ENCODE measurements around the gene PRR15L. TPM values are rescaled to one million over a fixed set of nuclear protein-coding genes. Genes with fewer than 3 reads are reported as not detected.
"Not testable (repeated sequence)": the region's sequence is repeated elsewhere in the genome, so short reads cannot be mapped to it uniquely, and the experiment has no call there.

PRR15L gene
- polyA plus RNA-seq, 4 donors = 159 to 388 (median 277) TPM

DNA sequence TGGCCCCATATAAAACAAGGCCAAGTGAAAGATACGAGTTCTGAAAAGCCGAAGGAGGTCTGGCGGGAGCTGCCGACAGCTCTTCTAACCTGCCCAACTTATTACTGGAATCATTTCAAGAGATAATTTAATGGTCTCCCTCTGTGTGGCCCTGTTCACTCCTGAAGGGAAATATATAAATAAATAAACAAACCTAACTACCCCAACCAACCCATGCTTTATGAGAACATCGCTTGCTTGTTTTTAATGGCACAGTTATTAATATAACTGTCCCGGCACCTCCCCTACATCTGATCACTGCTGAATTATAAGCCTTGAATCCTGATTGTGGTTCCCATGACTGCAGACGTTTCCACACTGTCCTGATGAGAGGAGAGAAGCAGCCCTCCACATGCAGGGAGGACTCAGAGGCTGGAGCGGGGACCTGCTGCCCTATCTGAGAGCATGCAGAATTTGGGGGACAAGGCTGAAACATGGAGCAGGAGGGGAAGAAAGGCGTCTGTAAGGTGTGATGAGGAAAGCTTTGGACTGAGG is 35.4 kb upstream of the PRR15L start:
- H3K9me3 ChIP-seq (ENCODE audit: control insufficient read depth in 2 of 2, insufficient read depth in 1 of 2, low read depth in 1 of 2, low read length in 1 of 2) = no peaks in the 10 kb centered on the region
- H3K27ac ChIP-seq (ENCODE audit: low read depth in 1 of 3, low read length in 2 of 3) = no peak overlapping the region
- peaks cover 0 to 2% (median 0%) of the 10 kb centered on the region in 3 donors for H3K27me3 ChIP-seq (ENCODE audit: control insufficient read depth in 3 of 3, insufficient read depth in 3 of 3, low read length in 3 of 3)
- H3K4me1 ChIP-seq (ENCODE audit: control insufficient read depth in 3 of 3, insufficient read depth in 2 of 3, low read depth in 1 of 3, low read length in 2 of 3) = no peaks in the 10 kb centered on the region
- FAIRE-seq (no peak), DNase-seq (no peak)
- no peaks in the 10 kb centered on the region for H3K36me3 ChIP-seq (ENCODE audit: control insufficient read depth in 3 of 3, insufficient read depth in 2 of 3, low read depth in 1 of 3, low read length in 3 of 3)
- 73 to 80% (median 76%) methylated on average over 9 of the region's 9 CpGs for WGBS, 3 donors
- peak overlapping the region in 1 of 3 donors; percentile 14 for H3K4me3 ChIP-seq (ENCODE audit: low read depth in 1 of 3, low read length in 3 of 3)

DNA sequence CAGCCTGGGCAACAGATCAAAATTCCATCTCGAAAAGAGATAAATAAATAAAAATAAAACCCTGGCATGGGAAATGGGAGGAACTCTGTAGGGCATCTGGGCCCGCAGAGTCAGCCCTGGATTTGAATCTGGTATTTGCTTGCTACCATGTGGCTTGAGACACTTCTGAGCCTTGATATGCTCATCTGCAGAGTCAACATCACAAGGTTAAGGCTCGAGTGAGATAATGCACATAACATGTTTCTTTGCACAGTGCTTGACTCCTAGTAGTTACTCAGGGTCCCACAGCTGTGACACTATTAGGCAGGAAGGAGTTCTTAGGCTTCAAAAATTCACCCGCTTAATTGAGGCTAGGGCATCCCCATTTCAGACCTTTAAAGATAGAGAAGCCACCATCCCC is 34.5 kb upstream of the PRR15L start:
- Histone ChIP-seq H3K4me1 (ENCODE audit: control insufficient read depth in 3 of 3, insufficient read depth in 2 of 3, low read depth in 1 of 3, low read length in 2 of 3) (peaks cover 0 to under 1% (median 0%) of the 10 kb centered on the region in 3 donors), H3K9me3 (ENCODE audit: control insufficient read depth in 2 of 2, insufficient read depth in 1 of 2, low read depth in 1 of 2, low read length in 1 of 2) (no peaks in the 10 kb centered on the region), H3K27ac (ENCODE audit: low read depth in 1 of 3, low read length in 2 of 3) (no peak overlapping the region), H3K4me3 (ENCODE audit: low read depth in 1 of 3, low read length in 3 of 3) (no peak overlapping the region), H3K27me3 (ENCODE audit: control insufficient read depth in 3 of 3, insufficient read depth in 3 of 3, low read length in 3 of 3) (peaks cover 0 to 6% (median 0%) of the 10 kb centered on the region in 3 donors), H3K36me3 (ENCODE audit: control insufficient read depth in 3 of 3, insufficient read depth in 2 of 3, low read depth in 1 of 3, low read length in 3 of 3) (no peaks in the 10 kb centered on the region)
- 61 to 70% (median 61%) methylated on average over 4 of the region's 4 CpGs for WGBS, 3 donors
- no peak for FAIRE-seq
- DNase-seq = no peak

DNA sequence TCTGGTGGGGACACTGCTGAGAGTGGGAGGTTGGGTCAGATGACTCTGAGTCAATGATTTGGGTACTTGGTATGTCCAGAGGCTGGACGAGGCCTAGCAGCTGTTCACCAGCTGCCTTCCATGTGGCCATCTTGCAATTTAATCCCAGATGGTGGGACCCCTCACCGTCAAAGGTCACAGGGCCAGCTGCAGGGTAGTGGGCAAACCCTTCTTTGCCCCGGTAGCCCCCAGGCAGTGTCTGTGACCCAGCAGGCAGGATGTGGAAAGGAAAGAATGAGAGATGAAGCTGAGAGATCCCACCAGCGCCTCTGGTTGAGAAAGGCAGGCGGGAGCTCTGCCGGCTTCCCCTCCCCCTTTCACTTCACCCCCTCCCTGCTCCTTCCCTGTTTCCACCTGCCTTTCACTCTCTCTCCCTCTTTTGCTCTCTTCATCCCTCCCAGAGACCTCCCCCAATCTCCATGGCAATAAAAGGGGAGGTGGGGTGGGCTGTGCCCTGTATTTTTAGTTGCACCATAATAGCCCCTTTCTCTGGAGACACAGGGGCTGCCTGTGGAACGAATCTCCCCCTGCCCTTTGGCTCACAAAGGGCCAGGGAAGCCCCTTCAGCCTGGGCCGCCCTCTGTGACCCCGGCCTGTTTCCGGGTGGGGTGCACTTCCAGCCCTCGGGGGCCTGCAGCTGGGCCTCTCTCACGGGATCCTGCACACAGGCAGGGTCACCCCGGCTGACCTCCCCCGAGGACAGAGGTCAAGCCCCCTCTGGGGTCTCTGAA is 33.5 kb upstream of the PRR15L start:
- no peak overlapping the region for H3K27ac ChIP-seq (ENCODE audit: low read depth in 1 of 3, low read length in 2 of 3)
- no peaks in the 10 kb centered on the region for H3K36me3 ChIP-seq (ENCODE audit: control insufficient read depth in 3 of 3, insufficient read depth in 2 of 3, low read depth in 1 of 3, low read length in 3 of 3)
- WGBS, 3 donors = 63 to 75% (median 67%) methylated on average over 13 to 14 of the region's 14 CpGs
- H3K4me3 ChIP-seq (ENCODE audit: low read depth in 1 of 3, low read length in 3 of 3) = no peak overlapping the region
- FAIRE-seq (no peak), DNase-seq (no peak)
- peaks cover 0 to 4% (median 0%) of the 10 kb centered on the region in 3 donors for H3K4me1 ChIP-seq (ENCODE audit: control insufficient read depth in 3 of 3, insufficient read depth in 2 of 3, low read depth in 1 of 3, low read length in 2 of 3)
- H3K27me3 ChIP-seq (ENCODE audit: control insufficient read depth in 3 of 3, insufficient read depth in 3 of 3, low read length in 3 of 3) = peaks cover 0 to 6% (median 0%) of the 10 kb centered on the region in 3 donors
- no peaks in the 10 kb centered on the region for H3K9me3 ChIP-seq (ENCODE audit: control insufficient read depth in 2 of 2, insufficient read depth in 1 of 2, low read depth in 1 of 2, low read length in 1 of 2)

DNA sequence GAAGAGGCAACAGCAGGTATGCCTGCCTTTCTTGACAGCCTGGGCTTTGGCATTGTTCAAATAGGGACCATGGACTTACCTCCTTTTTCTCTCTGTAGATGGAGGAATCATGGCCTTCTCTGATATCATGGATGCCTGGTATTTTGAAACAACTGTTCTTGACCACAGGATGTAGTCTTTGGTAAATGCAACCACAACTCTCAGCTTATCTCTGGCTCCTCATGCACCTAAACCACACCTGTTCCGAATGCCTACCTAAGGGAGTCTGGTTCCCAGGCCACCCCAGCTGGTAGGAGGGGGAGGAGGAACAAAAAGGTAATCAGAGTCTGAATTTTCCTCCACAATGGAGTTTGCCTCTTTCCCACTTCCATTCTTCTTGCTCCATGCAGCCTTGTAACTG is 32.0 kb upstream of the PRR15L start:
- DNase-seq (no peak), FAIRE-seq (no peak)
- 75 to 85% (median 85%) methylated on average over 1 of the region's 1 CpG for WGBS, 3 donors
- Histone ChIP-seq H3K27me3 (ENCODE audit: control insufficient read depth in 3 of 3, insufficient read depth in 3 of 3, low read length in 3 of 3) (peaks cover 0 to 4% (median 0%) of the 10 kb centered on the region in 3 donors), H3K27ac (ENCODE audit: low read depth in 1 of 3, low read length in 2 of 3) (no peak overlapping the region), H3K9me3 (ENCODE audit: control insufficient read depth in 2 of 2, insufficient read depth in 1 of 2, low read depth in 1 of 2, low read length in 1 of 2) (no peaks in the 10 kb centered on the region), H3K36me3 (ENCODE audit: control insufficient read depth in 3 of 3, insufficient read depth in 2 of 3, low read depth in 1 of 3, low read length in 3 of 3) (peaks cover 0 to 5% (median 0%) of the 10 kb centered on the region in 3 donors), H3K4me1 (ENCODE audit: control insufficient read depth in 3 of 3, insufficient read depth in 2 of 3, low read depth in 1 of 3, low read length in 2 of 3) (peaks cover 0 to 4% (median 0%) of the 10 kb centered on the region in 3 donors), H3K4me3 (ENCODE audit: low read depth in 1 of 3, low read length in 3 of 3) (no peak overlapping the region)

DNA sequence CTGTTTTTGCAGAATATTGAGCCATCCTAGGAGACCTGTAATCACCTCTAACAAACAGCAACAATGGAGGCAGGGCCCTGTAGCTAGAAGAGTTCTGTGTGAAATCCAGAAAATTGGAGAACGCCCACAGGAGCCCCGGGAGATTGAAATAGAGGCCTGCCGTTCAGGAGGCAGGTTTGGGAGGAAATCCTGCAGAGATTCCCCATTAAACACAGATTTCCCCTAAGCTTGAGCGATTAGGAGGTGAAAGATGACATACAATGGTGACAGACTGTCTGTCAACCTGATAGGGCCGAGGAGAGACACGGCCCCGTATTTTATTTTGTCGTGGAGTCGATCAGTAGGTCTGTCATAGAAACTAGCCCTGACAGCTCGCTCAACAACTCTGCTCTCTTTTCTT is 31.5 kb upstream of the PRR15L start:
- H3K9me3 ChIP-seq (ENCODE audit: control insufficient read depth in 2 of 2, insufficient read depth in 1 of 2, low read depth in 1 of 2, low read length in 1 of 2) = no peaks in the 10 kb centered on the region
- peaks cover 0 to 10% (median 2%) of the 10 kb centered on the region in 3 donors for H3K36me3 ChIP-seq (ENCODE audit: control insufficient read depth in 3 of 3, insufficient read depth in 2 of 3, low read depth in 1 of 3, low read length in 3 of 3)
- WGBS, 3 donors = 82 to 85% (median 84%) methylated on average over 10 of the region's 10 CpGs
- no peak overlapping the region for H3K27ac ChIP-seq (ENCODE audit: low read depth in 1 of 3, low read length in 2 of 3)
- peaks cover 0 to 4% (median 0%) of the 10 kb centered on the region in 3 donors for H3K4me1 ChIP-seq (ENCODE audit: control insufficient read depth in 3 of 3, insufficient read depth in 2 of 3, low read depth in 1 of 3, low read length in 2 of 3)
- no peak for FAIRE-seq
- no peak for DNase-seq
- no peak overlapping the region for H3K4me3 ChIP-seq (ENCODE audit: low read depth in 1 of 3, low read length in 3 of 3)
- H3K27me3 ChIP-seq (ENCODE audit: control insufficient read depth in 3 of 3, insufficient read depth in 3 of 3, low read length in 3 of 3) = peaks cover 0 to 4% (median 0%) of the 10 kb centered on the region in 3 donors

DNA sequence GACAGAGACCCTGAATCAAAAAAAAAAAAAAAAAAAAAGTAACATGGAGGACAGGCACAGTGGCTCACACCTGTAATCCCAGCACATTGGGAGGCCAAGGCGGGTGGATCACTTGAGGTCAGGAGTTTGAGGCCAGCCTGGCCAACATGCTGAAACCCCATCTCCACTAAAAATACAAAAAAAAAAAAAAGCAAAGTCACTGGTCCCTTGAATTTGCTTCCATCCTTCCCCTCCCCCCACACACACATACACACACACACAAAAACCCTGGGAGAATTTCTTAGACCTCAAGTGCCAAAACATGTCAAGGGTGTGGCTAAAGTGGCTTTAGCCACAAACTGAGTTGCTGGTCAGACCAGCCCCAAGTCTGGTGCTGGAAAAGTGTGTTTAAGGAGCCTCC is 30.8 kb upstream of the PRR15L start:
- H3K36me3 ChIP-seq (ENCODE audit: control insufficient read depth in 3 of 3, insufficient read depth in 2 of 3, low read depth in 1 of 3, low read length in 3 of 3) = peaks cover 2 to 16% (median 6%) of the 10 kb centered on the region in 3 donors
- not testable (repeated sequence) for H3K9me3 ChIP-seq (ENCODE audit: control insufficient read depth in 2 of 2, insufficient read depth in 1 of 2, low read depth in 1 of 2, low read length in 1 of 2); FAIRE-seq; H3K27ac ChIP-seq (ENCODE audit: low read depth in 1 of 3, low read length in 2 of 3); H3K27me3 ChIP-seq (ENCODE audit: control insufficient read depth in 3 of 3, insufficient read depth in 3 of 3, low read length in 3 of 3); DNase-seq; H3K4me3 ChIP-seq (ENCODE audit: low read depth in 1 of 3, low read length in 3 of 3); H3K4me1 ChIP-seq (ENCODE audit: control insufficient read depth in 3 of 3, insufficient read depth in 2 of 3, low read depth in 1 of 3, low read length in 2 of 3)
- 91 to 100% (median 96%) methylated on average over 1 of the region's 1 CpG for WGBS, 3 donors

DNA sequence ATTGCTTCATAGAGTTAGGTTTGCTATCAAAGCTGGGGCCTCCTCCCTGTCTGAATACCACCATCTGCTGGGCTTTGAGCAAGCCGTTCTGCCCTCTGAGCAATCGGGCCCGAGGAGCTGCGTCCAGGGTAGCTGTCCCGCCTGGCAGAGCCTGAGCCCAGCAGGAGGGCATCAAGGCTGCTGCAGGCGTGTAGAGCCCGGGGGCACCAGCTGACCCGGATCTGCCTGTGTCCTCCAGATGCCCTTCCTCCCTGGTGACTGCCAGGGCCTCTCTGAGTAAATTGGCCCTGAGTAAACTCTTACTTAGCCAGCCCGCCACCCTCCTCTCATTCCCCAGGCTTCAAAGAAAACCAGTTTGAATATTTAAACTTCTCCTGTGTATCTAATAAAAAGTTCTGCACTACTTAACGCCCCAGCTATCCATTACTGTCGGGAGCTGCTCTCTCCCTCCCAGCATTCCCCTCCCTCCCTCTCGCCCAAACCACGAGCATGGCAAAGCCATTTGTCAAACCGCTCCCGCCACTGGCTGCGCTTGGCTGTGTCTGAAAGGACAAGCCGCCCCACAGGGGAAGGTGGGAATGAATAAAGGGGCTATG is 29.7 kb upstream of the PRR15L start:
- FAIRE-seq (no peak), DNase-seq (no peak)
- peak overlapping the region in 1 of 3 donors; percentile 15 for H3K27ac ChIP-seq (ENCODE audit: low read depth in 1 of 3, low read length in 2 of 3)

DNA sequence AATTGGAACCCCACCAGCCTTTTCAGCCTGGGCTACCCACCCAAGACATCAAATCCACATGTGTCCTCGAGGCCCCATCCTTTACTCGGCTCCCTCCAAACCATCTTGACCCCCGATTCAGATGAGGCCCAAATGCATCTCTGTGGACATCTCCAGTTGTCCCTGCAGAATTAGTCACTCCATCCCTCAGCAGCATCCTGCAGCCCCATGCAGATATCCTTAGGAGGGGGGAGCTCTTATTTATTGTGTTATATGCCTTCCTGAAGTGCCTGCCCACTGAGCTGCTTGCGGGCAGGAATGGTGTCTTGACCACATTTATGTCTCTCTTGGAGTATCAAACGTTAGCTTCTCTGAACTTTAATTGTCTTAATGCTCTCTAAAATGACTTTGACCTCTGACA is 28.8 kb upstream of the PRR15L start:
- DNase-seq = no peak
- WGBS, 3 donors = 73 to 81% (median 81%) methylated on average over 5 of the region's 5 CpGs
- H3K27me3 ChIP-seq (ENCODE audit: control insufficient read depth in 3 of 3, insufficient read depth in 3 of 3, low read length in 3 of 3) = peaks cover 0 to 4% (median 0%) of the 10 kb centered on the region in 3 donors
- H3K4me1 ChIP-seq (ENCODE audit: control insufficient read depth in 3 of 3, insufficient read depth in 2 of 3, low read depth in 1 of 3, low read length in 2 of 3) = peaks cover 0 to 4% (median 0%) of the 10 kb centered on the region in 3 donors
- H3K4me3 ChIP-seq (ENCODE audit: low read depth in 1 of 3, low read length in 3 of 3) = no peak overlapping the region
- no peaks in the 10 kb centered on the region for H3K9me3 ChIP-seq (ENCODE audit: control insufficient read depth in 2 of 2, insufficient read depth in 1 of 2, low read depth in 1 of 2, low read length in 1 of 2)
- no peak for FAIRE-seq
- H3K27ac ChIP-seq (ENCODE audit: low read depth in 1 of 3, low read length in 2 of 3) = no peak overlapping the region
- peaks cover 6 to 35% (median 7%) of the 10 kb centered on the region in 3 donors for H3K36me3 ChIP-seq (ENCODE audit: control insufficient read depth in 3 of 3, insufficient read depth in 2 of 3, low read depth in 1 of 3, low read length in 3 of 3)

More for the DNA sequence above, 29.7 kb upstream of the PRR15L start:
- Histone ChIP-seq H3K4me3 (ENCODE audit: low read depth in 1 of 3, low read length in 3 of 3) (no peak overlapping the region), H3K36me3 (ENCODE audit: control insufficient read depth in 3 of 3, insufficient read depth in 2 of 3, low read depth in 1 of 3, low read length in 3 of 3) (peaks cover 4 to 27% (median 6%) of the 10 kb centered on the region in 3 donors), H3K9me3 (ENCODE audit: control insufficient read depth in 2 of 2, insufficient read depth in 1 of 2, low read depth in 1 of 2, low read length in 1 of 2) (no peaks in the 10 kb centered on the region), H3K4me1 (ENCODE audit: control insufficient read depth in 3 of 3, insufficient read depth in 2 of 3, low read depth in 1 of 3, low read length in 2 of 3) (peaks cover 0 to 4% (median 0%) of the 10 kb centered on the region in 3 donors), H3K27me3 (ENCODE audit: control insufficient read depth in 3 of 3, insufficient read depth in 3 of 3, low read length in 3 of 3) (peaks cover 0 to 4% (median 0%) of the 10 kb centered on the region in 3 donors)
- 47 to 62% (median 56%) methylated on average over 17 of the region's 17 CpGs for WGBS, 3 donors

Measured in small intestine (tissue), 7 donors.